ENCODE data around the gene SEC14L2.

- TF ChIP-seq CTCF (IDR thresholded peaks at IDR 0.05) (no peak), POLR2A (IDR thresholded peaks at IDR 0.05) (no peak), POLR2AphosphoS5 (IDR thresholded peaks at IDR 0.05) (no peak)
These were observed 63.3 kb downstream of the SEC14L2 start for GRCh38 chr22:30460147-30460546.
